Smooth muscle cell (in vitro differentiated cells): ENCODE data around the gene CPB2. TPM values are rescaled to one million over a fixed set of nuclear protein-coding genes. Genes with fewer than 3 reads are reported as not detected.

Source experiments
- DNase-seq: peaks from one replicate; lab custom pipeline; 2025; ENCODE audit not compliant: unreplicated experiment; lab: John Stamatoyannopoulos, UW
- H2AFZ ChIP-seq: fragments of 200-600 bp; sonication (generic); 2 replicates; pipeline ENCODE4 v1.6.0; 2016; ENCODE audit warnings: antibody characterized with exemption, low read depth, mild to moderate bottlenecking
- H3F3A ChIP-seq: fragments of 200-600 bp; sonication (generic); 2 replicates; pipeline ENCODE4 v1.6.0; 2017; ENCODE audit warnings: antibody characterized with exemption, low read depth
- H3K27ac ChIP-seq: fragments of 200-600 bp; sonication (generic); 2 replicates; pipeline ENCODE4 v1.5.1; 2016; ENCODE audit warnings: low read depth, mild to moderate bottlenecking
- H3K27me3 ChIP-seq: fragments of 200-600 bp; sonication (generic); 2 replicates; pipeline ENCODE4 v1.6.1; 2016; ENCODE audit warnings: low read depth, mild to moderate bottlenecking
- H3K36me3 ChIP-seq: fragments of 200-600 bp; sonication (generic); 2 replicates; pipeline ENCODE4 v1.5.1; 2016; ENCODE audit warnings: low read depth
- H3K4me1 ChIP-seq: fragments of 200-600 bp; sonication (generic); 2 replicates; pipeline ENCODE4 v1.5.1; 2016; ENCODE audit warnings: low read depth
- H3K4me2 ChIP-seq: fragments of 200-600 bp; sonication (generic); 2 replicates; pipeline ENCODE4 v1.6.0; 2016; ENCODE audit warnings: mild to moderate bottlenecking
- H3K4me3 ChIP-seq: fragments of 200-600 bp; sonication (generic); 2 replicates; pipeline ENCODE4 v1.5.1; 2016; ENCODE audit warnings: mild to moderate bottlenecking
- H3K79me2 ChIP-seq: fragments of 200-600 bp; sonication (generic); 2 replicates; pipeline ENCODE4 v1.6.0; 2016; ENCODE audit warnings: low read depth, mild to moderate bottlenecking
- H3K9ac ChIP-seq: fragments of 200-600 bp; sonication (generic); 2 replicates; pipeline ENCODE4 v1.6.0; 2016; ENCODE audit warnings: low read depth
- H3K9me3 ChIP-seq: fragments of 200-600 bp; sonication (generic); replicated peaks from 2 replicates; pipeline ENCODE4 v1.5.1; 2016; ENCODE audit warnings: low read depth
- H4K20me1 ChIP-seq: fragments of 200-600 bp; sonication (generic); 2 replicates; pipeline ENCODE4 v1.6.0; 2016; ENCODE audit warnings: low read depth
- WGBS: methylation state at CpG from one replicate; pipeline ENCODE4 v1.1.7; 2016; ENCODE audit warnings: low lambda C conversion rate; 5-methylcytosine and 5-hydroxymethylcytosine counted together
- polyA plus RNA-seq: library from polyadenylated mRNA; unstranded; fragments of >200 nt; fragmentation: Nextera tagmentation; extraction: Ambion mirVana; gene quantifications from 2 replicates; pipeline ENCODE4 v1.2.1, GENCODE V29; 2016
- total RNA-seq: library from RNA; depleted of rRNA; stranded (reverse); fragments of >200 nt; gene quantifications from 2 replicates; pipeline ENCODE4 v1.2.3, GENCODE V29; 2014
- TF ChIP-seq, protein P1 (sequence below): fragments of 200-600 bp; sonication (generic); IDR thresholded peaks from 2 replicates; pipeline ENCODE4 v1.5.1; 2017; ENCODE audit warnings: borderline replicate concordance, mild to moderate bottlenecking, antibody characterized with exemption; ENCODE audit not compliant: insufficient read depth, poor library complexity, severe bottlenecking

CPB2 gene
- total and polyA plus RNA-seq, 2 experiments from 2014 or later: 0.09 TPM; not detected in 1

DNA sequence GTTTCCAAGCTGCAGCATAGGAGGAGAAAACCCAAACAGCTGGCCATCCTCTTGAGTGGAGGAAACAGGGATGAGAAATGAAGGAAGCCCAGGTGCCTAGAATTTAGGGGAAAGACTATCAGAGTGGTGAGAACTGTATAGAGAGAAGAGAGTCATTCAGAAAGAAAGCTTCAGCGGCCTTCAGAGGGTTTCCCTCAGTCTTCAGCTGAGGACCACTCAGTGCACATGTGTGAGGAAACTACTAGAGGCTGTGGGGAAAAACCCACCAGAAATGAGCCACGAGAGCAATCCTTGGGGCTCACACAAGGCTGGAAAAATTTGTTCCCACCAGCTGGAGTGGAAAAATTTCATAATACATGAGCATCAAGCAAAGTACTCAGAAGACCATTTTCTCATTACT lies 35.2 kb upstream of the CPB2 start:
- no peaks in the 10 kb centered on the region for H3K79me2 ChIP-seq
- H3K27ac ChIP-seq: no peak overlapping the region
- no peak overlapping the region for H3K4me2 ChIP-seq
- WGBS: 80% methylated on average over 2 of the region's 2 CpGs
- H3K9ac ChIP-seq: no peak overlapping the region
- TF ChIP-seq, protein P1, sequence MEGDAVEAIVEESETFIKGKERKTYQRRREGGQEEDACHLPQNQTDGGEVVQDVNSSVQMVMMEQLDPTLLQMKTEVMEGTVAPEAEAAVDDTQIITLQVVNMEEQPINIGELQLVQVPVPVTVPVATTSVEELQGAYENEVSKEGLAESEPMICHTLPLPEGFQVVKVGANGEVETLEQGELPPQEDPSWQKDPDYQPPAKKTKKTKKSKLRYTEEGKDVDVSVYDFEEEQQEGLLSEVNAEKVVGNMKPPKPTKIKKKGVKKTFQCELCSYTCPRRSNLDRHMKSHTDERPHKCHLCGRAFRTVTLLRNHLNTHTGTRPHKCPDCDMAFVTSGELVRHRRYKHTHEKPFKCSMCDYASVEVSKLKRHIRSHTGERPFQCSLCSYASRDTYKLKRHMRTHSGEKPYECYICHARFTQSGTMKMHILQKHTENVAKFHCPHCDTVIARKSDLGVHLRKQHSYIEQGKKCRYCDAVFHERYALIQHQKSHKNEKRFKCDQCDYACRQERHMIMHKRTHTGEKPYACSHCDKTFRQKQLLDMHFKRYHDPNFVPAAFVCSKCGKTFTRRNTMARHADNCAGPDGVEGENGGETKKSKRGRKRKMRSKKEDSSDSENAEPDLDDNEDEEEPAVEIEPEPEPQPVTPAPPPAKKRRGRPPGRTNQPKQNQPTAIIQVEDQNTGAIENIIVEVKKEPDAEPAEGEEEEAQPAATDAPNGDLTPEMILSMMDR: no peak
- no peaks in the 10 kb centered on the region for H4K20me1 ChIP-seq
- no peaks in the 10 kb centered on the region for H3K4me1 ChIP-seq
- H3K27me3 ChIP-seq: no peaks in the 10 kb centered on the region
- H3F3A ChIP-seq: no peaks in the 10 kb centered on the region
- no peak overlapping the region for H3K4me3 ChIP-seq
- H3K36me3 ChIP-seq: no peaks in the 10 kb centered on the region
- DNase-seq: no peak
- no peak overlapping the region for H2AFZ ChIP-seq
- H3K9me3 ChIP-seq: no peaks in the 10 kb centered on the region

DNA sequence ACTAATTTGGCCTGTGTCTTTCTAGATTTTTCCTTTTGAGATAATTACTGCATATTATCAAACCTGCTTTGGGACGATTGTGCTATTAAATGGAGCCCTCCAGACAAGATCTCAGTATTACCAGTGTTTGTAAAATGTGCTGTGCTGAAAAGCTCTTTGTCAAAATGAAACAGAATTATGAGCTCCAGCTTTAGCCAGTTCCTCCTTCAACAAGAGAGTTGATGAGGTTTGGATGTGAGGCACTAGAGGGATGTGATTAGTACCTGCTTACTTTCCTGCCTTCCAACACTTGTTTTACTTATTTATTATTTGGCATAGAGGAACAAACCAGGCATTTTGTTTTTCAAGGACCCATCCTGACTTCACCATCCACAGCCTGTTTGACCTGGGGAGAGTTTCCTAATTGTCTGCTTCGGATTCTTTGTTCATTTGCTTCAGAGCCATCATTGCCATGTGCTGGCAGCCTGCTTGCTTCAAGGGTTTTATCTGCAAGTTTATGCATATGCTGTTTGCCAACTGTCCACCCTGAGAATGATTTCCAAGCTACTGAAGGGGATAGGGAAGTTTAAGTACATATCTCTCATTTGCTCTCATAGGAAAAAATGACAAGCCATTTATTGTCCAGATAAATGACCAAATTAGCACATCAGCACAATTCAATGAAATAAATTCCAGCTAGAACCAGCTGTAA lies 32.9 kb upstream of the CPB2 start:
- no peak overlapping the region for H3K27ac ChIP-seq
- H3K4me2 ChIP-seq: no peak overlapping the region
- H3F3A ChIP-seq: no peaks in the 10 kb centered on the region
- H3K4me1 ChIP-seq: no peaks in the 10 kb centered on the region
- TF ChIP-seq, protein P1: no peak
- H2AFZ ChIP-seq: no peak overlapping the region
- no peaks in the 10 kb centered on the region for H3K27me3 ChIP-seq
- H3K9ac ChIP-seq: no peak overlapping the region
- no peak overlapping the region for H3K4me3 ChIP-seq
- WGBS: 89% methylated on average over 2 of the region's 2 CpGs
- H4K20me1 ChIP-seq: no peaks in the 10 kb centered on the region
- H3K9me3 ChIP-seq: no peaks in the 10 kb centered on the region
- no peak for DNase-seq
- no peaks in the 10 kb centered on the region for H3K36me3 ChIP-seq
- H3K79me2 ChIP-seq: no peaks in the 10 kb centered on the region

DNA sequence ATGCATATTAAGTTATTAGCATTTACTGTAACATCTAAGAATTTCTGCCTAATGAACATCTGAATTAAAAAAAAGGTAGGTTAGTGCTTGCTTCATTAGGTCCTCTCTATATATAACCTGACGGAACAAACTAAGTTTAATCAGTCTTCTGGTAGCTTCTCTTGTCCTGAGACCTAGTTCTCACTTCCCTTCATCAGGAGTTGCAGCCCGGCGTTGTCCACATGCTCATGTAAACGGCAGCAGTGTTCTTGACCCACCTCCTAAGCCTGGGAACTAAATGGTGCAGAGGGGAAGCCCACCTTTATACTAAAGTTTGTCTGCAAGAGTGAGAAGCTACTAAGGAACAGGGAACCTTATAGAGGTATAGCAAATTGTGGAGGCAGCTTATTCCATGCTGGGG lies 31.9 kb upstream of the CPB2 start:
- Histone ChIP-seq H3F3A (no peaks in the 10 kb centered on the region), H3K27ac (no peak overlapping the region), H3K36me3 (no peaks in the 10 kb centered on the region), H3K4me3 (no peak overlapping the region), H3K4me1 (no peaks in the 10 kb centered on the region), H3K9ac (no peak overlapping the region), H4K20me1 (no peaks in the 10 kb centered on the region), H3K79me2 (no peaks in the 10 kb centered on the region), H3K4me2 (no peak overlapping the region), H3K27me3 (no peaks in the 10 kb centered on the region), H2AFZ (no peak overlapping the region), H3K9me3 (no peaks in the 10 kb centered on the region)
- no peak for DNase-seq
- TF ChIP-seq, protein P1: no peak
- 91% methylated on average over 4 of the region's 4 CpGs for WGBS

DNA sequence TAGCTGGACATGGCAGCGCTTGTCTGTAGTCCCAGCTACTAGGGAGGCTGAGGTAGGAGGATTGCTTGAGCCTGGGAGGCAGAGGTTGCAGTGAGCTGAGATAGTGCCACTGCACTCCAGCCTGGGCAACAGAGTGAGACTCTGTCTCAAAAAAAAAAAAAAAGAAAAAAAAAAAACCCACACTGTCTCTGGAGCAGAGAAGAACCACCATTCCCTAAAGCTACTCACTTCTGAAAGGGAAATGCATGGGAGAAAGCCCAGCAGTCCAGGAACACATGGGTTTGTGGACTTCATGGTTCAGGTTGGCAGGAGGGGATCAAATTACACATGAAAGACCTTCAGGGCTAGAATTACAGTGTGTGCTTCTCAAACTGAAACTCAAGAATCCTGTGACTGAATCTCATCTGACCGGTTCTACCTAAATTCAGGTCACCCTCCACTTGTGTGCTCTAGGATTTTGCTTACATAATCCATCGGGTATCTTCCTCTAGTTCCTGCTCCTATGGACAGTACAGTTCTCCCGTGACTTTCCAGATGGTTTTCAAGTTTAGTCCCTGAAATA lies 30.2 kb upstream of the CPB2 start:
- Histone ChIP-seq H4K20me1 (no peaks in the 10 kb centered on the region), H3K4me3 (no peak overlapping the region), H3F3A (no peaks in the 10 kb centered on the region), H3K36me3 (no peaks in the 10 kb centered on the region), H3K9ac (no peak overlapping the region), H2AFZ (no peak overlapping the region), H3K79me2 (no peaks in the 10 kb centered on the region), H3K27ac (peak overlapping the region; percentile 15), H3K9me3 (no peaks in the 10 kb centered on the region), H3K27me3 (no peaks in the 10 kb centered on the region), H3K4me1 (no peaks in the 10 kb centered on the region), H3K4me2 (no peak overlapping the region)
- TF ChIP-seq, protein P1: no peak
- DNase-seq: no peak
- WGBS: 61% methylated on average over 4 of the region's 4 CpGs
